ENCODE results near the gene CIROP. TPM values are rescaled to one million over a fixed set of nuclear protein-coding genes. Genes with fewer than 3 reads are reported as not detected.

Gene CIROP
- total RNA-seq, 4 donors from 2014 or later = not detected

DNA sequence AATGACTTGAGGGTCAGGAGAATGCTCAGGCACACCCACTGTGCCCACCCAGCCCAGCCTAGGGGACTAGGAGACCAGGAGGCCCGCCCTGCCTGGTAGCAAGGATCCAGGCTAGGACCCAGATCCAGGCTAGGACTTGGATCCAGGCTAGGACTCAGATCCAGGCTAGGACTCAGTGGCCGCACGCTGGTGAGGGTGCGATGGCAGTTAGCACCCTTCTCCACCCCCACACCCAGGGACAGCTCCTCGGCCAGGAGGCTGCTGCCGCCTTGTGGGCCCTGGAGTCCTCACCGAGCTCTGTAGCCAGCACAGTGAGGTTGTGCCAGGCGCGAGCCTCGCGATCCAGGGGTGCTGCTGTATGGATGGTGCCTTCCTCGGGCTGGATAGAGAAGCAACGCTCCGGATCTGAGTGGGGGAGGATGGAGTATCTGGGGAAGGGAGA is 52.6 kb downstream of the CIROP start:
- peaks cover 0 to 12% (median 5%) of the 10 kb centered on the region in 4 donors for H3K4me1 ChIP-seq
- no peak overlapping the region for H3K4me3 ChIP-seq
- no peak for TF ChIP-seq POLR2A (IDR thresholded peaks at IDR 0.05)
- TF ChIP-seq, protein P1, sequence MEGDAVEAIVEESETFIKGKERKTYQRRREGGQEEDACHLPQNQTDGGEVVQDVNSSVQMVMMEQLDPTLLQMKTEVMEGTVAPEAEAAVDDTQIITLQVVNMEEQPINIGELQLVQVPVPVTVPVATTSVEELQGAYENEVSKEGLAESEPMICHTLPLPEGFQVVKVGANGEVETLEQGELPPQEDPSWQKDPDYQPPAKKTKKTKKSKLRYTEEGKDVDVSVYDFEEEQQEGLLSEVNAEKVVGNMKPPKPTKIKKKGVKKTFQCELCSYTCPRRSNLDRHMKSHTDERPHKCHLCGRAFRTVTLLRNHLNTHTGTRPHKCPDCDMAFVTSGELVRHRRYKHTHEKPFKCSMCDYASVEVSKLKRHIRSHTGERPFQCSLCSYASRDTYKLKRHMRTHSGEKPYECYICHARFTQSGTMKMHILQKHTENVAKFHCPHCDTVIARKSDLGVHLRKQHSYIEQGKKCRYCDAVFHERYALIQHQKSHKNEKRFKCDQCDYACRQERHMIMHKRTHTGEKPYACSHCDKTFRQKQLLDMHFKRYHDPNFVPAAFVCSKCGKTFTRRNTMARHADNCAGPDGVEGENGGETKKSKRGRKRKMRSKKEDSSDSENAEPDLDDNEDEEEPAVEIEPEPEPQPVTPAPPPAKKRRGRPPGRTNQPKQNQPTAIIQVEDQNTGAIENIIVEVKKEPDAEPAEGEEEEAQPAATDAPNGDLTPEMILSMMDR (IDR thresholded peaks at IDR 0.05) = peak in 1 of 6 experiments; percentile 5
- H3K27me3 ChIP-seq = no peaks in the 10 kb centered on the region
- no peak overlapping the region for H3K27ac ChIP-seq
- DNase-seq = peak in 1 of 3 donors; percentile 50
- H3K36me3 ChIP-seq = no peaks in the 10 kb centered on the region
- H3K9me3 ChIP-seq = no peaks in the 10 kb centered on the region

- DNase-seq = peak in 1 of 3 donors; percentile 16
- Histone ChIP-seq H3K4me1 (peaks cover 0 to 4% (median under 1%) of the 10 kb centered on the region in 4 donors), H3K4me3 (no peak overlapping the region), H3K9me3 (no peaks in the 10 kb centered on the region), H3K27ac (no peak overlapping the region), H3K27me3 (no peaks in the 10 kb centered on the region), H3K36me3 (no peaks in the 10 kb centered on the region)
- TF ChIP-seq, protein P1 (IDR thresholded peaks at IDR 0.05) = no peak
- no peak for TF ChIP-seq POLR2A (IDR thresholded peaks at IDR 0.05)
Measured at GRCh38 chr14:23051141-23052057, 53.4 kb downstream of the CIROP start.

Other genes starting within 250 kb of the CIROP start
- gene LRP10, start 233.2 kb downstream of the CIROP start, total RNA-seq = 100 to 1,000 TPM in 3 of 4 donors, 10 to 100 TPM in 1; 69.3 to 250 (median 221) TPM
- 1 to 10 TPM in 3 of 4 donors, under 1 TPM in 1; 0.57 to 2.1 (median 1.4) TPM for gene REM2, start 221.8 kb downstream of the CIROP start, total RNA-seq
- gene RBM23, start 185.8 kb downstream of the CIROP start, total RNA-seq = 100 to 1,000 TPM in 2 of 4 donors, 10 to 100 TPM in 2; 84.4 to 155 (median 116) TPM
- 10 to 100 TPM; 20.5 to 41.3 (median 26.6) TPM for gene PRMT5, start 175.6 kb downstream of the CIROP start, total RNA-seq
- 100 to 1,000 TPM in 1 of 4 donors, 10 to 100 TPM in 3; 73.4 to 105 (median 83.5) TPM for gene HAUS4, start 147.9 kb downstream of the CIROP start, total RNA-seq
- 1 to 10 TPM in 3 of 4 donors, under 1 TPM in 1; 0.70 to 3.3 (median 2.4) TPM for gene AJUBA, start 122.4 kb downstream of the CIROP start, total RNA-seq
- gene C14orf93, start 94.8 kb downstream of the CIROP start, total RNA-seq = 10 to 100 TPM; 11.0 to 34.4 (median 19.8) TPM
- 100 to 1,000 TPM in 1 of 4 donors, 10 to 100 TPM in 3; 49.6 to 116 (median 68.8) TPM for gene PSMB5, start 70.1 kb downstream of the CIROP start, total RNA-seq
- not detected for gene PSMB11, start 62.8 kb downstream of the CIROP start, total RNA-seq
- gene CDH24, start 47.5 kb downstream of the CIROP start, total RNA-seq = 10 to 100 TPM in 1 of 4 donors, 1 to 10 TPM in 3; 1.1 to 12.4 (median 5.5) TPM
- 100 to 1,000 TPM; 130 to 281 (median 238) TPM for gene ACIN1, start 9.9 kb downstream of the CIROP start, total RNA-seq
- gene C14orf119, start 9.5 kb downstream of the CIROP start, total RNA-seq = 10 to 100 TPM in 3 of 4 donors, 1 to 10 TPM in 1; 5.0 to 30.3 (median 18.8) TPM
- gene CEBPE, start 14.3 kb upstream of the CIROP start, total RNA-seq = not detected
- 10 to 100 TPM; 21.8 to 56.9 (median 35.0) TPM for gene SLC7A8, start 78.7 kb upstream of the CIROP start, total RNA-seq
- not detected for gene RNF212B, start 132.9 kb upstream of the CIROP start, total RNA-seq
- gene HOMEZ, start 181.1 kb upstream of the CIROP start, total RNA-seq = 10 to 100 TPM; 10.5 to 23.9 (median 15.0) TPM
- 10 to 100 TPM; 16.5 to 39.2 (median 21.4) TPM for gene PPP1R3E, start 197.9 kb upstream of the CIROP start, total RNA-seq
- gene BCL2L2, start 201.8 kb upstream of the CIROP start, total RNA-seq = 10 to 100 TPM; 29.9 to 43.1 (median 32.0) TPM
- gene PABPN1, start 216.5 kb upstream of the CIROP start, total RNA-seq = 100 to 1,000 TPM in 3 of 4 donors, 10 to 100 TPM in 1; 79.3 to 149 (median 116) TPM
- 10 to 100 TPM in 1 of 4 donors, 1 to 10 TPM in 3; 1.6 to 19.0 (median 5.2) TPM for gene SLC22A17, start 247.9 kb upstream of the CIROP start, total RNA-seq

Data from Peyer's patch (tissue), 4 donors.